Hepatocyte (in vitro differentiated cells): ENCODE measurements around the gene TPD52L2. TPM values are rescaled to one million over a fixed set of nuclear protein-coding genes. Genes with fewer than 3 reads are reported as not detected.

Source experiments
- DNase-seq: peaks from one replicate; pipeline ENCODE4 v3.0.0-alpha.2; 2016; ENCODE audit warnings: low spot score
- H2AFZ ChIP-seq: fragments of 200-600 bp; sonication (generic); 2 replicates; pipeline ENCODE4 v1.6.0; 2016; ENCODE audit warnings: antibody characterized with exemption, mild to moderate bottlenecking
- H3K27ac ChIP-seq: fragments of 200-600 bp; sonication (generic); 2 replicates; pipeline ENCODE4 v1.5.1; 2016; ENCODE audit warnings: mild to moderate bottlenecking
- H3K27me3 ChIP-seq: fragments of 200-600 bp; sonication (generic); 2 replicates; pipeline ENCODE4 v1.6.1; 2016
- H3K36me3 ChIP-seq: fragments of 200-600 bp; sonication (generic); replicated peaks from 2 replicates; pipeline ENCODE4 v1.5.1; 2016; ENCODE audit warnings: low read depth; ENCODE audit not compliant: insufficient read depth
- H3K4me1 ChIP-seq: fragments of 200-600 bp; sonication (generic); 2 replicates; pipeline ENCODE4 v1.5.1; 2016; ENCODE audit warnings: mild to moderate bottlenecking, moderate library complexity; ENCODE audit not compliant: insufficient read depth
- H3K4me2 ChIP-seq: fragments of 200-600 bp; sonication (generic); 2 replicates; pipeline ENCODE4 v1.6.0; 2016
- H3K4me3 ChIP-seq: fragments of 200-600 bp; sonication (generic); 2 replicates; pipeline ENCODE4 v1.5.1; 2016; ENCODE audit warnings: mild to moderate bottlenecking
- H3K79me2 ChIP-seq: fragments of 200-600 bp; sonication (generic); 2 replicates; pipeline ENCODE4 v1.6.0; 2017; ENCODE audit warnings: mild to moderate bottlenecking
- H3K9me2 ChIP-seq: fragments of 200-600 bp; sonication (generic); replicated peaks from 2 replicates; pipeline ENCODE4 v1.6.0; 2017; ENCODE audit warnings: mild to moderate bottlenecking; ENCODE audit not compliant: insufficient read depth
- H3K9me3 ChIP-seq: fragments of 200-600 bp; sonication (generic); 2 replicates; pipeline ENCODE4 v1.5.1; 2016; ENCODE audit warnings: low read depth, mild to moderate bottlenecking
- H4K20me1 ChIP-seq: fragments of 200-600 bp; sonication (generic); 2 replicates; pipeline ENCODE4 v1.6.0; 2016; ENCODE audit warnings: mild to moderate bottlenecking; ENCODE audit not compliant: insufficient read depth, poor library complexity, severe bottlenecking
- EZH2 ChIP-seq: fragments of 200-600 bp; sonication (generic); IDR thresholded peaks from 2 replicates; pipeline ENCODE4 v1.6.1; 2016; ENCODE audit warnings: antibody characterized with exemption, mild to moderate bottlenecking, borderline replicate concordance
- EZH2phosphoT487 ChIP-seq: fragments of 200-600 bp; sonication (generic); IDR thresholded peaks from one replicate; pipeline ENCODE4 v1.6.1; 2018; ENCODE audit warnings: antibody characterized with exemption, mild to moderate bottlenecking, low read depth, moderate library complexity; ENCODE audit not compliant: unreplicated experiment, severe bottlenecking
- WGBS: methylation state at CpG from one replicate; pipeline ENCODE4 v1.1.6; 2016; ENCODE audit warnings: low lambda C conversion rate; ENCODE audit errors: missing lambda C conversion rate; 5-methylcytosine and 5-hydroxymethylcytosine counted together
- polyA plus RNA-seq: library from polyadenylated mRNA; unstranded; fragments of >200 nt; fragmentation: Nextera tagmentation; extraction: Ambion mirVana; gene quantifications from 2 replicates; pipeline ENCODE4 v1.2.1, GENCODE V29; 2016
- total RNA-seq: library from RNA; depleted of rRNA; stranded (reverse); fragments of >200 nt; gene quantifications from 2 replicates; pipeline ENCODE4 v1.2.3, GENCODE V29; 2014
- TF ChIP-seq, protein P1 (sequence below): fragments of 200-600 bp; sonication (generic); IDR thresholded peaks from 2 replicates; pipeline ENCODE4 v1.5.1; 2016; ENCODE audit warnings: antibody characterized with exemption, mild to moderate bottlenecking; ENCODE audit not compliant: poor library complexity

The TPD52L2 gene
- total and polyA plus RNA-seq, 2 experiments from 2014 or later = 83.2 to 93.8 TPM

DNA sequence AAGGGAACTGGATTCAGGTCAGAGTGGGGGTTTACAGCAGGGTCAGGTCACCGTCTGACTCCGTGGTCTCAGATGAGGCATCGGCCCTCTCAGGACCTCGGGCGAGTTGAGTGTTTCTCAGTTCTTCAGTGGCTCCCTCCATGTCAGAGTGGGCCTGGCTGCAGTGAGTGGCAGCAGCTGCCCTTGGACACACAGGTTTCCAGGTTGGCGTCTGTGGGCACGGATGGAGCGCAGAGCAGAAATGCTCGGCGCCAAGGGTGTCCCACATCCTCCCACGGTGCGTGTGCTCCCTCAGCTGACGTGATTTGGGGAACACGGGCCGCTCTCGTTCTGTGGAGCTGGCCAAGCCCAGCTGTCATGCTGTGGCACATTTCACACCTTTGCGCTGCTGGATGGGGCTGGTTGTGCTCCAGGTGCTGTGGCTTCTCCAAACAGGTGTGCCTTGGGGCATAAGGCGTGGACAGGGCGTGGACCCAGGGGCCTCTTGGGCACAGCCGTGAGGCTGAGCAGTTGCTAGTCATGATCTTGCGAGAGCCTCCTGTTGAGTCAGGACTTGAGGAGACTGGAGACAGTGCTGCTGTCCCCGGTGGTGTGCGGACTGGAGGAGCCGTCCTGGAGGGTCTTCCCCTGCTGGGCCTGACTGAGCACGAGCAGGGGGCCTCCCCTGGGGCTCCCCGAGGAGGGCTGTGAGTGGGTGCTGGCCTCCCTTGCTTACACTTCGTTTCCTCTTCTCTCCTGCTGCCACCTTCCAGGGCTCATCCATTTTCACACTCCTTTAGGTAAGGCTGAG, 20.4 kb downstream of the TPD52L2 start:
- 92% methylated on average over 26 of the region's 27 CpGs for WGBS
- Histone ChIP-seq H3K9me3 (no peaks in the 10 kb centered on the region), H3K79me2 (no peaks in the 10 kb centered on the region), H3K27me3 (no peaks in the 10 kb centered on the region), H3K36me3 (no peaks in the 10 kb centered on the region), H3K9me2 (no peaks in the 10 kb centered on the region), H3K27ac (no peak overlapping the region), H2AFZ (no peak overlapping the region), H3K4me1 (no peaks in the 10 kb centered on the region), H4K20me1 (peaks cover 6% of the 10 kb centered on the region), H3K4me2 (no peak overlapping the region), H3K4me3 (no peak overlapping the region)
- TF ChIP-seq EZH2phosphoT487 (no peak), EZH2 (no peak)
- TF ChIP-seq, protein P1, sequence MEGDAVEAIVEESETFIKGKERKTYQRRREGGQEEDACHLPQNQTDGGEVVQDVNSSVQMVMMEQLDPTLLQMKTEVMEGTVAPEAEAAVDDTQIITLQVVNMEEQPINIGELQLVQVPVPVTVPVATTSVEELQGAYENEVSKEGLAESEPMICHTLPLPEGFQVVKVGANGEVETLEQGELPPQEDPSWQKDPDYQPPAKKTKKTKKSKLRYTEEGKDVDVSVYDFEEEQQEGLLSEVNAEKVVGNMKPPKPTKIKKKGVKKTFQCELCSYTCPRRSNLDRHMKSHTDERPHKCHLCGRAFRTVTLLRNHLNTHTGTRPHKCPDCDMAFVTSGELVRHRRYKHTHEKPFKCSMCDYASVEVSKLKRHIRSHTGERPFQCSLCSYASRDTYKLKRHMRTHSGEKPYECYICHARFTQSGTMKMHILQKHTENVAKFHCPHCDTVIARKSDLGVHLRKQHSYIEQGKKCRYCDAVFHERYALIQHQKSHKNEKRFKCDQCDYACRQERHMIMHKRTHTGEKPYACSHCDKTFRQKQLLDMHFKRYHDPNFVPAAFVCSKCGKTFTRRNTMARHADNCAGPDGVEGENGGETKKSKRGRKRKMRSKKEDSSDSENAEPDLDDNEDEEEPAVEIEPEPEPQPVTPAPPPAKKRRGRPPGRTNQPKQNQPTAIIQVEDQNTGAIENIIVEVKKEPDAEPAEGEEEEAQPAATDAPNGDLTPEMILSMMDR = no peak
- DNase-seq = no peak

DNA sequence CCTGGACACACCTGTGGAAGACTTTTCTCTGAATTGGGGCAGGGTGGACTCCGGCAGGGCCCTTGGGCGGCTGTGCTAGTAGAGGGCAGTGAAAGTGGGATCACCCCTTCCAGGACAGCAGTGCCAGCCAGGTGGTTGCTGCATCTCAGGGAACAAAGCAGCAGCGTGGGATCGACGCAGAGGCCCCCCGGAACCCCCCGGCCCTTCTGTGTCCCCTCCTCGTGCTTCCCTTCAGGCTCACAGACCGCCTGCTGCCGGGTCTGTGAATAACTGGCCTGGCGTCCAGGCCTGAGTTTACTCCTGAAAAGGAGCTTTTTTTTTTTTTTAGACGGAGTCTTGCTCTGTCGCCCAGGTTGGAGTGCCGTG, 21.0 kb downstream of the TPD52L2 start:
- H3K4me2 ChIP-seq = no peak overlapping the region
- no peaks in the 10 kb centered on the region for H3K9me2 ChIP-seq
- H3K9me3 ChIP-seq = no peaks in the 10 kb centered on the region
- H2AFZ ChIP-seq = no peak overlapping the region
- peaks cover 6% of the 10 kb centered on the region for H4K20me1 ChIP-seq
- no peak overlapping the region for H3K4me3 ChIP-seq
- H3K4me1 ChIP-seq = no peaks in the 10 kb centered on the region
- H3K27me3 ChIP-seq = no peaks in the 10 kb centered on the region
- no peak for TF ChIP-seq EZH2phosphoT487
- no peak for TF ChIP-seq EZH2
- TF ChIP-seq, protein P1 = no peak
- no peaks in the 10 kb centered on the region for H3K79me2 ChIP-seq
- 98% methylated on average over 12 of the region's 14 CpGs for WGBS
- no peaks in the 10 kb centered on the region for H3K36me3 ChIP-seq
- no peak for DNase-seq
- no peak overlapping the region for H3K27ac ChIP-seq

DNA sequence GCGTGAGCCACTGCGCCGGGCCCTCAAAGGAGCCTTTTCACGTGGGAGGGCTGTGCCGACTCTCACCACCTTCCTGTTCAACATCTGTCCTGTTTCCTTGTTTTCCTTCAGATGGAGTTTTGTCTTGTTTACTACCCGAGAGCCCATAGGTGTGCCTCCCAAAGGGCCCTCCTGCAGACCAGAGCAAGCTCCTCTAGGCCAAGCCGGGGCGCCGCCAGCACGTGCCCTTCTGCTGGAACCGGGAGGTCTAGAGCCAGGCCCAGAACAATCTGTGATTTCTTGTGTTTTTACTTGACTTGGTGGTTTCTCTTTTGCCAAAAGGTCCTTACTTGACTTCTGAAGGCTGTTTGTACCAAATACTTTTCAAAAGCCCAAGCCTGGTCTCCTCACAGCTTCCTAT, 21.9 kb downstream of the TPD52L2 start:
- Histone ChIP-seq H3K27ac (no peak overlapping the region), H3K4me2 (no peak overlapping the region), H3K4me1 (no peaks in the 10 kb centered on the region), H4K20me1 (peaks cover 6% of the 10 kb centered on the region), H3K9me2 (no peaks in the 10 kb centered on the region), H3K27me3 (no peaks in the 10 kb centered on the region), H3K4me3 (no peak overlapping the region), H3K9me3 (no peaks in the 10 kb centered on the region), H2AFZ (no peak overlapping the region), H3K79me2 (no peaks in the 10 kb centered on the region), H3K36me3 (no peaks in the 10 kb centered on the region)
- 92% methylated on average over 11 of the region's 11 CpGs for WGBS
- DNase-seq = no peak
- TF ChIP-seq, protein P1 = no peak
- TF ChIP-seq EZH2phosphoT487 (no peak), EZH2 (no peak)
